Immature natural killer cell (primary cell): ENCODE data around the gene KIAA1755. TPM values are rescaled to one million over a fixed set of nuclear protein-coding genes. Genes with fewer than 3 reads are reported as not detected.

Experiments
- DNase-seq, 3 donors: peaks; one replicate each; pipeline ENCODE4 v3.0.0; 2022; ENCODE audit warnings: mixed read lengths in 1 of 3
- H3K27ac Mint-ChIP-seq, 6 donors: one replicate each; pipeline ENCODE4 v1.8.0; 2020; ENCODE audit warnings: mixed read lengths in 6 of 6, mild to moderate bottlenecking in 5 of 6, inconsistent platforms in 4 of 6, moderate library complexity in 3 of 6
- H3K27me3 Mint-ChIP-seq, 3 donors: one replicate each; pipeline ENCODE4 v1.8.0; 2020 to 2021; ENCODE audit warnings: low read depth in 3 of 3, mild to moderate bottlenecking in 3 of 3, mixed read lengths in 3 of 3, moderate library complexity in 3 of 3, inconsistent platforms in 1 of 3
- H3K36me3 Mint-ChIP-seq, 3 donors: one replicate each; pipeline ENCODE4 v1.8.0; 2020; ENCODE audit warnings: mixed read lengths in 3 of 3, inconsistent platforms in 2 of 3, mild to moderate bottlenecking in 2 of 3
- H3K4me1 Mint-ChIP-seq, 2 donors: one replicate each; pipeline ENCODE4 v1.8.0; 2020; ENCODE audit warnings: inconsistent platforms in 2 of 2, mild to moderate bottlenecking in 2 of 2, mixed read lengths in 2 of 2, moderate library complexity in 1 of 2
- H3K4me3 Mint-ChIP-seq, 5 donors: one replicate each; pipeline ENCODE4 v1.8.0; 2020; ENCODE audit warnings: mild to moderate bottlenecking in 5 of 5, mixed read lengths in 5 of 5, inconsistent platforms in 3 of 5, moderate library complexity in 3 of 5
- H3K9me3 Mint-ChIP-seq, 6 donors: one replicate each; pipeline ENCODE4 v1.8.0; 2020; ENCODE audit warnings: mild to moderate bottlenecking in 6 of 6, mixed read lengths in 6 of 6, inconsistent platforms in 4 of 6, moderate library complexity in 3 of 6
- polyA plus RNA-seq, 3 donors: library from polyadenylated mRNA; unstranded; fragments of 300-500 nt; fragmentation: Illumina TruSeq; gene quantifications; one replicate each; pipeline ENCODE4 v1.2.3, GENCODE V29; 2021

The KIAA1755 gene
- polyA plus RNA-seq, 3 donors from 2014 or later, result not detected

DNA sequence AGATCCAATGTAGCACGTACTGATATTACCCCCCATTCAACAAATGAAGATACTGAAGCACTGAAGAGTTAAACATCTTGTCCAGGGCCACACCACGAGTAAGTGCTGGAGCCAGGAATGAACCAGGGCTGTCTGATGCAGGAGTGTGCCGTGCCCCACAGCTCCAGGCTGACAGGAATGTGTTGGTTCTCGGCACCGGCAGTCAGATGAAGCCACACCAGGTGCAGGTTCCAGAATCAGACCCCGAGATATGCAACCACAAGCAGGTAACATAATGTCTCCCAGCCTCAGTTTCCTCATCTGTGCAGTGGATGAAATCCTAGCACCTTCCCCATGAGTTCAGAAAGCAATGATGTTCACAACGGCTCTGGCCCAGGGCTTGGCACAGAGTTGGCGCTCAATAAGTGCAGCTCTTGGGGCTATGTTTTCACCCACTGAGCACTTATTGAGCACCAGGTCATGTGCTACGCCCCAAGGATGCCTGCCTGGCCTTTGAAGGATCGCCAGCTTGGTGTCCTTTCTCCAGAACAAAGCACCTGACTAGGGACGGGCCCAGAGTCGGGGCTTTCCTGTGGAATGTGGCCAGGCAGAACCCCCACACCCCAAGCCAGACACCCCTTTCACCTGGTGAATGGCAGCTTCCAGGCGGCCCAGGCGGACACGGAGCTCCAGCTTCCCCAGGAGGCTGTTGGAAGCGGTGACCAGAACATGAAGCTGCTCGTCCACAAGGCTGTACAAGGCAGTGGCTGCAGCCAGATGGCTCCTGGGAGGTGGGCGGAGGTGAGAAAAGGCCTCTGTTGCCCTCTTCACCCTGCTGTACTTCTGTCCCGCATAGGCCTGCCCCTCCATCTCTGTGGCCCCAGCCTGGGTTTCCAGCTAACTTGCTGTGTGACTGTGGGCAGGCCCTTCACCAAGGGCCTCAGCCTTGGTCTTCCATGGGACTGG is 41.3 kb downstream of the KIAA1755 start:
- Mint-ChIP-seq H3K4me1 (peaks cover 0 to 5% of the 10 kb centered on the region in 2 donors), H3K4me3 (no peak overlapping the region), H3K9me3 (peaks cover 0 to 2% (median 0%) of the 10 kb centered on the region in 6 donors), H3K27me3 (peaks cover 0 to 2% (median 0%) of the 10 kb centered on the region in 3 donors), H3K27ac (no peak overlapping the region), H3K36me3 (no peaks in the 10 kb centered on the region)
- DNase-seq, result no peak

- H3K4me3 Mint-ChIP-seq, result no peak overlapping the region
- H3K27ac Mint-ChIP-seq, result no peak overlapping the region
- no peaks in the 10 kb centered on the region for H3K4me1 Mint-ChIP-seq
- H3K36me3 Mint-ChIP-seq, result no peaks in the 10 kb centered on the region
- no peak for DNase-seq
- H3K9me3 Mint-ChIP-seq, result peaks cover 0 to 2% (median 0%) of the 10 kb centered on the region in 6 donors
- H3K27me3 Mint-ChIP-seq, result peaks cover 0 to 3% (median 0%) of the 10 kb centered on the region in 3 donors
Measured at GRCh38 chr20:38218566-38218885, 42.0 kb downstream of the KIAA1755 start.

DNA sequence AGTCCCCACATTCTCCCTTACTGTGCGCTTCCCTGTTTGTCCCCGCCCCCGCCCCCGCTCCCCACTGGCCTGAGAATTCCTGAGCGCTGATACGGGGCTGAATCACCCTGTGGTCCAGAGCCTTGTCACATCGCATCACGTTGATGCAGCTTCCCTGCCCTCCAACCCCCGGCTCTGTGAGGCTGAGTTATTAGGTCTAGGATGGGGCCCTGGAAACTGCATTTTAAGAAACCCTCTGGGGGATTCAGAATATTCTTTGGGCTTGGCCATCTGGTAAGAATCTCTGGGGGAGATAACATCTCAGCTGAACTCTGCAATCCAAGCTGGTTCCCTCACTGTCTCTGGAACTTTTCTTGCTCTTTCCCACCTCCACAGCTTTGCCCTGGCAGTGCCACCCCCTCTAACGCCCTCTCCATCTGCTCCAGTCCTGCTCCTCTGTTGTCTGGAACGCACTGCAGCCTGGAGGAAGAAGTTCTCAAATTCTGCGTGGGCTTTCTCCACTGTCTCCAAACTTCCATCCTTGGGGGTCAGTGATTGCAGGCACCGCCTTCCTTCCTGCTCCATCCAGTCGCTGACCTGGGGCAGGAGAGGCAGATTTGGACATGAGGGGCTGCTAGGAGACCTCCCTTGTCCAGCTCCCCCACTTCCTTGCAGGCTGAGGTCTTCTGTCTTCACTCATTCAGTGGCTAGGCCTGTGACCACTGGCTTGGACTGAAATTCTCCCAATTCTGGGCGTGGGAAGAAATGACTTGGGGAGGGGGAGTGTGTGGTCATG is 42.6 kb downstream of the KIAA1755 start:
- H3K36me3 Mint-ChIP-seq, result no peaks in the 10 kb centered on the region
- peaks cover 0 to under 1% (median 0%) of the 10 kb centered on the region in 6 donors for H3K9me3 Mint-ChIP-seq
- H3K4me1 Mint-ChIP-seq, result no peaks in the 10 kb centered on the region
- no peak overlapping the region for H3K27ac Mint-ChIP-seq
- peaks cover 0 to 3% (median 0%) of the 10 kb centered on the region in 3 donors for H3K27me3 Mint-ChIP-seq
- H3K4me3 Mint-ChIP-seq, result no peak overlapping the region
- DNase-seq, result no peak

DNA sequence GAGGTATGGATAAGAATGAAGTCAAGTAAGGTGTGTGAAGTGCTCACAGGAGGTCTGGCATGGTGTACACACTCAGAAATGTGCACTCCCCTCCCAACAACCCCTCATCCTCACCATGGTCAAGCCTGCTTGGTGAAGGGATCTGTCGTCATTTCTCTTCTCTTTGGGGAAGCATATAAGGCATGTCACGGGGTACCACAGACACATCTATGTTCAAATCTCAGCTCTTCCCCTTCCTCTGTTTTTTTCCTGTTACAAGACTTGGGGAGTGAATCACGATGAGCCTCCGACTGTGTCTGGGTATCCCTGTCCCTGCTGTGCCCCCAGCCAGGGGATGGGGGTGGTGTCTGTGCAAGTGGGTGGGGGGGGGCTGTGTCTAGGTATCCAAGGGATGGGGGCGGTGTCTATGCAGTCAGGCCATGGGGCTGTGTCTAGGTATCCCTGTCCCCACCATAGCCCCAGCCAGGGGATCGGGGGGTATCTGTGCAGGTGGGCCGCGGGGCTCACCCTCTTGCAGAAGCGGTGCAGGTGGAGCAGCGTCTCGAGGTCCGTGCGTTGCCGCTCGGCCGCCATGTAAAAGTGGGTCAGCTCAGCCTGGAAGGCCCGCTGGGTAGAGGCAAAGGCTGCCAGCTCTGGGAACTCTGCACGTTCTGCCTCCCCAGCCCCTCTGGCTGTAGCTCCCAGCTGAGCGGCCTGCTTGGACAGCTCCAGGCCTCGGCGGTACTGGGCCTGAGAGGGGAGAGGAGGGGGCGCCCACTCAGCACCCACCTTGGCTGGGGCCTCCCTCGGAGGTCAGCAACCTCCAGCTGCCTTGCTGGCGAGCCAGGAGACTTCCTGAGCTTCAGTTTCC is 43.6 kb downstream of the KIAA1755 start:
- Mint-ChIP-seq H3K36me3 (no peaks in the 10 kb centered on the region), H3K27ac (no peak overlapping the region), H3K27me3 (peaks cover 0 to 5% (median 0%) of the 10 kb centered on the region in 3 donors), H3K4me3 (no peak overlapping the region), H3K4me1 (no peaks in the 10 kb centered on the region), H3K9me3 (no peaks in the 10 kb centered on the region)
- DNase-seq, result no peak

DNA sequence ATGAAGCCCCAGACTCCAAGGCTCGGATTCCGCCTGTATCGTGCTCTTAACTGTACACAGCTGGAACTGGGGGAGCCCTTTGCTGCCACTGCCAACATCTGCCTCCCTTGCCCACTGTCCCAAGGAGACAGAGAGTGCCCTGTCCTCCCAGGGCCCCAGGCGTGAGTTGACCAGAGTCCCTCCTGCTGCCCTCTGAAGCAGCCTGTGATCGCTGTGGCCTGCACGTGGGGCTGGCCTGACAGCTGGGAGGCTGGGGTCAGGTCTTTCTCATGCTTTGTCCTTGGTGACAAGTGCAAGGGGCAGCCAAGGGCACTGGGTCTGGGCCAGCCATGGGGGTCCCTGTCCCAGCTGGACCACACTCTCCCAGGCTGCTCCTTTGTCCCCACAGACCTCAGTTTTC is 44.3 kb downstream of the KIAA1755 start:
- no peak overlapping the region for H3K27ac Mint-ChIP-seq
- H3K27me3 Mint-ChIP-seq, result peaks cover 0 to 5% (median 0%) of the 10 kb centered on the region in 3 donors
- no peak for DNase-seq

GRCh38 chr20:38215194-38216182 is 45.0 kb downstream of the KIAA1755 start:
- no peak overlapping the region for H3K4me3 Mint-ChIP-seq
- no peaks in the 10 kb centered on the region for H3K36me3 Mint-ChIP-seq
- no peak for DNase-seq
- peak overlapping the region in 1 of 6 donors; percentile 28 for H3K27ac Mint-ChIP-seq
- H3K9me3 Mint-ChIP-seq, result no peaks in the 10 kb centered on the region
- peaks cover 0 to 5% (median 2%) of the 10 kb centered on the region in 3 donors for H3K27me3 Mint-ChIP-seq
- H3K4me1 Mint-ChIP-seq, result no peaks in the 10 kb centered on the region

More for the DNA sequence above, 44.3 kb downstream of the KIAA1755 start:
- H3K9me3 Mint-ChIP-seq, result no peaks in the 10 kb centered on the region
- no peak overlapping the region for H3K4me3 Mint-ChIP-seq
- H3K36me3 Mint-ChIP-seq, result no peaks in the 10 kb centered on the region
- H3K4me1 Mint-ChIP-seq, result no peaks in the 10 kb centered on the region

DNA sequence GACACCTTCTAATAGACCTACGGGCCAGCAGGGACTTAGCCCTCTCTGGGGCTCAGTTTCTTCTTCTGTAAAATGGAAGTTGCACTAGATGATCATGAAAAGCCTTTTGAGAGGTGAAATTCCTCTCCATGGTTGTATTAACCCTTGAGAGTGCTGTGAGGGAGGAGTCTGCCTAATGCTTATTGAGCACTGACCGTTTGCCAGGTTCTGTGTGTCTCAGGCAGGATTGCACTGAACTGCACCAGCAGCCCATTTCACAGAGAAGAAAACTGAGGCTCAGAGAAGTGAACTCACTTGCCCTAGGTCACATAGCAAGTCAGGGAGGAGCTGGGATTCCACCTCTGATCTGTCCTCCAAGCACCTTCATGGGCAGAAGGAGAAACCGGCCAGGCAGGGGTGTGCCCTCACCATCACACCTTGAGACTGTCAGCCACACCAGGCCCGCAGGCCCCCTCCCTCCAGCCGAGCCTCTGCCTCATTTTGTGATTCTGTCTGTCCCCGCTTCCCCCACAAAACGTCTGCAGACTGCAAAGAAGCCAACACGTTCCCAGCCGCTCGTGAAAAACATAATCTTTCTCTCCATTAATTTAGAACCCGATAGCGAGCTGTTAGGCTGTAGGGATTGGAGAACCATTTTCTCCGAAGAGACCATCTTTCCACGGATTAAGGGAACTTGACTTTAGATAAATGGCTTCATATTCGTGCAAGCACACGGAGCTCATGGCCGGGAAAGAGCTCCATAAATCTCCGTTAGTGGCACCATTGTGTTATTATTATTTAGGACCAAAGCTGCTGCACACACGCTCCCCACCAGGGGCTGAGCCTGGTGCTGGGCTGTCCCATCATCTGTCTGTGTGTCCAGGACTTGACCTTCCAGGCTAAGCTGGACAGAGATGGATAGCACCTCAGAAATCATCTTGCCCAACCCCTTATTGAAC is 46.0 kb downstream of the KIAA1755 start:
- H3K4me3 Mint-ChIP-seq, result no peak overlapping the region
- DNase-seq, result no peak
- no peaks in the 10 kb centered on the region for H3K36me3 Mint-ChIP-seq
- H3K9me3 Mint-ChIP-seq, result no peaks in the 10 kb centered on the region
- H3K27me3 Mint-ChIP-seq, result peaks cover 0 to 5% (median 2%) of the 10 kb centered on the region in 3 donors
- H3K27ac Mint-ChIP-seq, result no peak overlapping the region
- no peaks in the 10 kb centered on the region for H3K4me1 Mint-ChIP-seq

GRCh38 chr20:38213607-38213940 is 47.0 kb downstream of the KIAA1755 start:
- Mint-ChIP-seq H3K4me1 (no peaks in the 10 kb centered on the region), H3K9me3 (no peaks in the 10 kb centered on the region), H3K27ac (no peak overlapping the region)

GRCh38 chr20:38212806-38213606 is 47.5 kb downstream of the KIAA1755 start:
- no peaks in the 10 kb centered on the region for H3K36me3 Mint-ChIP-seq
- no peak for DNase-seq
- no peak overlapping the region for H3K27ac Mint-ChIP-seq
- H3K9me3 Mint-ChIP-seq, result no peaks in the 10 kb centered on the region
- H3K4me3 Mint-ChIP-seq, result no peak overlapping the region
- H3K4me1 Mint-ChIP-seq, result no peaks in the 10 kb centered on the region
- peaks cover 0 to 5% (median 2%) of the 10 kb centered on the region in 3 donors for H3K27me3 Mint-ChIP-seq

More at GRCh38 chr20:38213607-38213940, 47.0 kb downstream of the KIAA1755 start:
- DNase-seq, result no peak
- Mint-ChIP-seq H3K4me3 (no peak overlapping the region), H3K36me3 (no peaks in the 10 kb centered on the region), H3K27me3 (peaks cover 0 to 5% (median 2%) of the 10 kb centered on the region in 3 donors)

GRCh38 chr20:38211200-38212097 is 49.1 kb downstream of the KIAA1755 start:
- Mint-ChIP-seq H3K27ac (no peak overlapping the region), H3K36me3 (no peaks in the 10 kb centered on the region)
- no peak for DNase-seq

More at GRCh38 chr20:38211200-38212097, 49.1 kb downstream of the KIAA1755 start:
- Mint-ChIP-seq H3K27me3 (peaks cover 0 to 5% (median 2%) of the 10 kb centered on the region in 3 donors), H3K4me3 (no peak overlapping the region), H3K9me3 (no peaks in the 10 kb centered on the region), H3K4me1 (no peaks in the 10 kb centered on the region)
